LNCaP clone FGC (cell line): ENCODE results near the gene LRRC4C.

ENCODE experiments used
- DNase-seq: peaks from one replicate; pipeline ENCODE4 v3.0.0-alpha.2; 2011; ENCODE audit warnings: low read depth
- H3K4me3 ChIP-seq: 2 replicates; pipeline ENCODE4 v1.5.1; 2011; ENCODE audit warnings: mild to moderate bottlenecking, low read depth, low read length, control low read depth
- CTCF ChIP-seq: IDR thresholded peaks from 2 replicates; pipeline ENCODE4 v1.5.1; 2012; ENCODE audit warnings: mild to moderate bottlenecking; ENCODE audit not compliant: control insufficient read depth, insufficient read depth; ENCODE audit errors: extremely low read depth

Gene LRRC4C

GRCh38 chr11:41010361-41011050, 448.9 kb downstream of the LRRC4C start:
- no peak for TF ChIP-seq CTCF
- DNase-seq = no peak

DNA sequence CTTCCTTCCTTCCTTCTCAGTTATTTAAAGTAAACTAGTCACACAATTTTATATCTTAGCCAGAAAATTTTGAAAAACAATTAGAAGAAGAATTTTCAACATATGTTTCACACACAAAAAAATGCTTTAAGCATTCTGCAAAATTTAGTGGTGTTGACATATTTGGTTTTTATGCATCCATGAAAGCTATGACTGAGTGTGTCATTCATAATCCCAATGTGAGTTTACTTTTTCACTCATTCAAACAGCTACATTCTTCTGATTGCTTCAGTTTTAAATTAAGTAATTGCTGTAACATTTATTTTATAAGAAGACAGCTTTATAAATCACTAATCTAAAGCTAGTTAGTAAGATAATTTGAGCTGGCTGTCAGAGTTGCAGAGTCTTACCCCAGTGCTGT, 453.5 kb downstream of the LRRC4C start:
- DNase-seq = no peak
- H3K4me3 ChIP-seq = no peak overlapping the region
- TF ChIP-seq CTCF = no peak

More at GRCh38 chr11:41010361-41011050, 448.9 kb downstream of the LRRC4C start:
- no peak overlapping the region for H3K4me3 ChIP-seq

GRCh38 chr11:41003339-41004282, 455.8 kb downstream of the LRRC4C start:
- no peak overlapping the region for H3K4me3 ChIP-seq
- TF ChIP-seq CTCF = no peak
- DNase-seq = no peak

GRCh38 chr11:40998920-40999319, 460.5 kb downstream of the LRRC4C start:
- DNase-seq = no peak
- TF ChIP-seq CTCF = no peak
- H3K4me3 ChIP-seq = no peak overlapping the region

DNA sequence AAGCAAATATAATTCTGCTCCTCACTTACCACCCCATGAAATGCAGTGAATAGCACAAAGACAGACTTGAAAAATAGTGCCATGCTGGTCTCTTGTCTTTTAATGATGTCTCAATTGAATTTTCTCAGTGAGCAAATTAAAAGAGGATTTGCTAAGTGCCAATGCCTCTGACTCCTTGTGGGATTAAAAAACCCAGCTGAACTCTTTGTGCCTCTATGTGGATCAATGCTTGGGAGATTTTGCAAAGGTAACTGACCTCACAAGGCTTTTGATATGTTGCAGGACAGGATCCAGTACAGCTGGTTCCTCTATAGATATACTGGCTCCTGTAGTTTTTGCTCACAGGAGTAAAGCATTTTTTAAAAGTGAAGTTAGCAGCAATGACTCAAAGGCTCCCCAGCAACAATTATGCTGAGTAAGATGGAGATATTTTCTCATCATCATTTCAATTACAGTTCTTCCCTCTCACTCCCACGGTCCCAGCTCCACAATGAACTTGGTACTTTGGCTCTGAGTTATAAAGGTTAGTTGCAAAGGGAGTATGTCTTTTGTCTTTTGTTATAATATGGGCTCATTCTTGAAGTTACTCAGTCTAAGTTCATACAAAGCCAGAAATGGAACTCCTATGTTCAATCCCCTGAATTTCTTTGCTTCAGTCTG, 471.5 kb downstream of the LRRC4C start:
- no peak for TF ChIP-seq CTCF
- H3K4me3 ChIP-seq = no peak overlapping the region
- DNase-seq = no peak

DNA sequence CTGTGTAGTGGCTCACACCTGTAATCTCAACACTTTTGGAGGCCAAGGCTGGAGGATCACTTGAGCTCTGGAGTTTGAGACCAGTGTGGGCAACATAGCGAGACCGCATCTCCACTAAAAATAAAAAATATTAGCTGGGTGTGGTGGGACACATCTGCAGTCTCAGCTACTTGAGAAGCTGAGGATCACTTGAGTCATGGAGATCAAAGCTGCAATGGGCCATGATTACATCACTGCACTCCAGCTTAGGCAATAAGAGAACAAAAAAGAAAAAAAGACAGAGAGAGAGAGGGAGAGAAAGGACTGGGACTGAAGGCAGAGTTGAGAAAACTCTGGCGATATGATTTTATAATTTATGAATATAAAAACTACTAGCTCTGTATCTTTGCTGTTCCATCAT, 473.1 kb downstream of the LRRC4C start:
- TF ChIP-seq CTCF = no peak
- no peak for DNase-seq
- H3K4me3 ChIP-seq = no peak overlapping the region
